ENCODE results near the gene HOXD9. TPM values are rescaled to one million over a fixed set of nuclear protein-coding genes. Genes with fewer than 3 reads are reported as not detected.

HOXD9 gene
- total RNA-seq, 2 experiments from 2014 or later = not detected

DNA sequence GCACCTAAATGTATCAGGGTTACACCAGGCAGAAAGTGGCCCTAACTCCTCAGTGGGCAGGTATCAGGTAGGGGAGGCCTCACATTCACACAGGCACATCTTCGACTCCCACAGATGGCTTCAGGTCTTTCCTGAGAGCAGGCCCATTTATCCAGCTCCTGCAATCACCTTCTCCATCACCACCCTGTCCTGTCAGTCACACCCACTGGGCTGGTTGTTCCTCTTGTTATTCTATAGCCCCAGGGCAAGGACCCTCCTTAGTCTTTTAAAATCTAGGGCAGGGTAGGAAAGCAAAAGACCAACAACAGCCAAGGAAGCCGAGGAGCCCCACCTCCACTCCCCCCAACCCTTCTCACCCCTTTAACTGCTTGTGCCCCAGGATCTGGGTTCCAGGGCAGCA, 19.8 kb downstream of the HOXD9 start:
- Mint-ChIP-seq H3K4me1 (ENCODE audit: low read depth) (peaks cover 12% of the 10 kb centered on the region), H3K27me3 (peaks cover 79% of the 10 kb centered on the region), H3K27ac (no peak overlapping the region), H3K36me3 (peaks cover 8% of the 10 kb centered on the region), H3K4me3 (no peak overlapping the region), H3K9me3 (peaks cover 4% of the 10 kb centered on the region)
- intact Hi-C loops (cut with micrococcal nuclease) = no loop called here
- ChIA-PET POLR2A (no interaction called here), CTCF (interaction anchor here (2.6 to 10.6 kb wide), 2 partner anchors 313 to 412 kb away, joined by 14 to 108 read pairs; no protein-coding TSS in a partner anchor)
- no peak for DNase-seq

DNA sequence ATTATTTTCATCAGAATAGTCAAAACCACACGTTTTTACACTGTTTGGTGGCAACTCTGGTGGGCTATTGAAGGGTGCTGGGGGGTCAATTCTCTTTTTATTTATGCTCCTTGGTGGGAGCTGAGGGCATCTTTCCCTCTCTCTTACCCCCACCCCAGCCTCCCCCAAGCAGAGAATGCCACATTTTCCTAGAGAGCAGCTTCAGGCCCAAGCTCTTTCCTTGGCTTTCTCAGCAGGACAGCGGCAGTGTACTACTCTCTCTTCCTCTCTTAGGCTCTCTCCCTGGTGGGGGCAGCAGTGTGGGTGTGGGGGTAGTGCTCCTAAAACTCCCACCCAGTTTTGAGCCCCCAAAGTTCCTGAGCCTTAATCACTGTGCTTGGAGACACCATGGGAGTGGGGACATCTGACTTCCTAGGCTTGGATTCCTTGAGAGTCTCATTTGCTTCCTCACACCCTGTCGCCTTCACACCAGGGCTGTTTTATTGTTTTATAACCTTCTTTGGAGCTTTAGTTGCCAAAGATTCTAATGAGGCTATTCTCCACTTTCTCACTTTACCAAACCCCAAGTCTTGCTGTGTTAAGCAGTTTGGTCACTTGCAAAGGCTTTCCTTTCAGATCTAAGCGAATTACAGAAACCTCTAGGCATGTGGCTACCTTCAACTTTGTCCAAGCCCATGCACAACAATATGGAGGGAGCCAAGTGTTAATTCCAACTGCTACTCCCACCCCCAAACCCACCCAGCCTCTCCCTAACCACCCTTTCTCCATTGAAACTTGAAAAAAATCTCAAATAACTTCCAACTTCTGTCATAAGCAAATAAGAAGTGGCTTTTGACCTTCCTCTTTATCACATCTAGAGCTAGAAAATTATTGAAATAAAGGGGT, 22.8 kb downstream of the HOXD9 start:
- peaks cover 12% of the 10 kb centered on the region for H3K4me1 Mint-ChIP-seq (ENCODE audit: low read depth)
- POLR2A ChIA-PET = no interaction called here
- CTCF ChIA-PET = interaction anchor here (0.7 to 10.6 kb wide), 3 partner anchors 17 to 310 kb away, joined by 3 to 108 read pairs (median 3); no protein-coding TSS in a partner anchor
- no peaks in the 10 kb centered on the region for H3K9me3 Mint-ChIP-seq
- intact Hi-C loops (cut with micrococcal nuclease) = no loop called here
- no peak for DNase-seq
- peaks cover 82% of the 10 kb centered on the region for H3K27me3 Mint-ChIP-seq
- H3K27ac Mint-ChIP-seq = no peak overlapping the region
- H3K36me3 Mint-ChIP-seq = no peaks in the 10 kb centered on the region
- H3K4me3 Mint-ChIP-seq = no peak overlapping the region

GRCh38 chr2:176146101-176146500, 23.6 kb downstream of the HOXD9 start:
- CTCF ChIA-PET = interaction anchor here (0.8 to 10.6 kb wide), 2 partner anchors 309 to 409 kb away, joined by 3 to 108 read pairs; no protein-coding TSS in a partner anchor
- H3K27ac Mint-ChIP-seq = no peak overlapping the region

GRCh38 chr2:176146645-176147044, 24.1 kb downstream of the HOXD9 start:
- Mint-ChIP-seq H3K27me3 (peaks cover 85% of the 10 kb centered on the region), H3K4me1 (ENCODE audit: low read depth) (peaks cover 7% of the 10 kb centered on the region), H3K27ac (no peak overlapping the region), H3K4me3 (no peak overlapping the region), H3K9me3 (no peaks in the 10 kb centered on the region), H3K36me3 (no peaks in the 10 kb centered on the region)
- ChIA-PET CTCF (interaction anchor here (0.8 to 10.6 kb wide), 2 partner anchors 309 to 408 kb away, joined by 3 to 108 read pairs; no protein-coding TSS in a partner anchor), POLR2A (no interaction called here)
- DNase-seq = no peak
- intact Hi-C loops (cut with micrococcal nuclease) = no loop called here

More at GRCh38 chr2:176146101-176146500, 23.6 kb downstream of the HOXD9 start:
- H3K36me3 Mint-ChIP-seq = no peaks in the 10 kb centered on the region
- H3K4me1 Mint-ChIP-seq (ENCODE audit: low read depth) = peaks cover 8% of the 10 kb centered on the region
- peaks cover 86% of the 10 kb centered on the region for H3K27me3 Mint-ChIP-seq
- DNase-seq = no peak
- H3K4me3 Mint-ChIP-seq = no peak overlapping the region
- POLR2A ChIA-PET = no interaction called here
- intact Hi-C loops (cut with micrococcal nuclease) = no loop called here
- H3K9me3 Mint-ChIP-seq = no peaks in the 10 kb centered on the region

DNA sequence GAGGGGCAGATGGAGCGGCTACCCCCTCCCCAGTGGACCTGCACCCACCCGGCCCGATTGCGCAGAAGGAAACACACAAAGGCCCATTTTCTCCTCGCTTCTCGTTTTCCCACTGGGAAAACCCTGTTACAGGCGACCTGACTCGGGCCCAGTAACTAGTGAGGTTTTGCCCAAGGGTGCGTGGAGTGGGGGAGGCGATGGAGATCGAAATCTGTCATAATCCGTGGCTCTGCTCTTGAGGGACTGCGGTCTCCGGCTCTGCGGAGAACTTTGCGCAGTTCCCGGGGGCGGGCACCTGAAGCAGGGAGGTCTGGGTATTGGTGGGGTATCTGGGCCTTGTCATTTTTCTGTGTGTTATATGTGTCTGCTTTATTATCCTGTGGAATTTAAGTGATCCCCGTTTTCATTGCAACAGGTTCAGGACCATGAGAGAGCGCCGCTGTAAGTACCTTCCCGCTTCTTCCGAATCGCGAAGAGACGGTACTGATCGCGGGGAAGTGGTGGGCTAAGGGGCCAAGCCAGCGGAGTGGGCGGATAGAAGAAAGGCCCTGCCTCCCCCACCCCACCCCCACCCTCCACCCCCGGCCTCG, 24.8 kb downstream of the HOXD9 start:
- POLR2A ChIA-PET = no interaction called here
- CTCF ChIA-PET = interaction anchor here (0.8 to 10.6 kb wide), 2 partner anchors 308 to 407 kb away, joined by 3 to 108 read pairs; no protein-coding TSS in a partner anchor
- DNase-seq = no peak
- Mint-ChIP-seq H3K27me3 (peaks cover 79% of the 10 kb centered on the region), H3K36me3 (no peaks in the 10 kb centered on the region), H3K27ac (no peak overlapping the region), H3K9me3 (no peaks in the 10 kb centered on the region), H3K4me1 (ENCODE audit: low read depth) (peaks cover 7% of the 10 kb centered on the region), H3K4me3 (no peak overlapping the region)
- intact Hi-C loops (cut with micrococcal nuclease) = no loop called here

DNA sequence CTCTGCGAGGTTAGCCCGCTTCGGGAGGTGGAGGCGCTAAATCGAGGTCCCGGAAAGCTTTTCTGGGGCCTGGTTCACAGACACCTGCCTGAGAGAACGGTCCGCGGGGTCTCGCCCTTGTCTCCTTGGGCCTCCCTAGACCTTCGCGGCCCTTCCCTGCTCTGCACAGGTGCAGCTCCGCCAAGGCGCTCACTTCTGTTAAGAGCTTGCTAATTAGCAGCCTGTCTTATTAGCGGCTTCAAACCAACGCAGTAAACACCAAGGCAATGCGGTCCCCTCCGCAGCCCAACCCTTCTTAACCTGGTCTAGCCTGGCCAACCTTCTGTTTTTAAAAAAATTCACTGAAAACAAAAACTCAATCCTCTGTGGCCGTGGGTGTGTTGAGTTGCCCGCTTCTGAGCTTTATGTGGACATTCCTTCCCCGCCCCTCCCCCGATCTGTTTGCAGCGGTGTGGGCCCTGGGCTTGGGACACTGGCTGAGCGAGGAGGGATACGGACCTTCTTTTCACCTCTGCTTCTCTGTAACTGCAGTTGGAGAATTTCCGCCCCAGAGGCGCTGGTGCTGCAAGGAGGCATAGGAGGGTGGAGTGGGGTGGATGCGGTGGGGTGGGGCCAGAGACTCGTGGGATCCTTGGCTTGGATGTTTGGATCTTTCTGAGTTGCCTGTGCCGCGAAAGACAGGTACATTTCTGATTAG, 25.4 kb downstream of the HOXD9 start:
- intact Hi-C loops (cut with micrococcal nuclease) = no loop called here
- ChIA-PET CTCF (interaction anchor here (10.6 kb wide), 1 partner anchor 308 kb away, joined by 108 read pairs; no protein-coding TSS in a partner anchor), POLR2A (no interaction called here)
- H3K27me3 Mint-ChIP-seq = peaks cover 80% of the 10 kb centered on the region
- DNase-seq = no peak
- peaks cover 7% of the 10 kb centered on the region for H3K4me1 Mint-ChIP-seq (ENCODE audit: low read depth)
- H3K36me3 Mint-ChIP-seq = no peaks in the 10 kb centered on the region
- H3K9me3 Mint-ChIP-seq = no peaks in the 10 kb centered on the region
- no peak overlapping the region for H3K4me3 Mint-ChIP-seq
- H3K27ac Mint-ChIP-seq = no peak overlapping the region

- no peak for DNase-seq
- H3K27ac Mint-ChIP-seq = no peak overlapping the region
- intact Hi-C loops (cut with micrococcal nuclease) = no loop called here
- H3K27me3 Mint-ChIP-seq = peaks cover 83% of the 10 kb centered on the region
- H3K4me3 Mint-ChIP-seq = no peak overlapping the region
- H3K36me3 Mint-ChIP-seq = no peaks in the 10 kb centered on the region
- ChIA-PET POLR2A (no interaction called here), CTCF (no interaction called here)
- H3K4me1 Mint-ChIP-seq (ENCODE audit: low read depth) = peaks cover 7% of the 10 kb centered on the region
- no peaks in the 10 kb centered on the region for H3K9me3 Mint-ChIP-seq
Observed at GRCh38 chr2:176148751-176149421, 26.4 kb downstream of the HOXD9 start.

GRCh38 chr2:176149481-176149938, 27.0 kb downstream of the HOXD9 start:
- no peaks in the 10 kb centered on the region for H3K36me3 Mint-ChIP-seq
- intact Hi-C loops (cut with micrococcal nuclease) = no loop called here
- no peak overlapping the region for H3K27ac Mint-ChIP-seq
- CTCF ChIA-PET = no interaction called here
- peaks cover 7% of the 10 kb centered on the region for H3K4me1 Mint-ChIP-seq (ENCODE audit: low read depth)
- no peak for DNase-seq
- no peak overlapping the region for H3K4me3 Mint-ChIP-seq
- H3K9me3 Mint-ChIP-seq = no peaks in the 10 kb centered on the region
- peaks cover 83% of the 10 kb centered on the region for H3K27me3 Mint-ChIP-seq
- POLR2A ChIA-PET = no interaction called here

DNA sequence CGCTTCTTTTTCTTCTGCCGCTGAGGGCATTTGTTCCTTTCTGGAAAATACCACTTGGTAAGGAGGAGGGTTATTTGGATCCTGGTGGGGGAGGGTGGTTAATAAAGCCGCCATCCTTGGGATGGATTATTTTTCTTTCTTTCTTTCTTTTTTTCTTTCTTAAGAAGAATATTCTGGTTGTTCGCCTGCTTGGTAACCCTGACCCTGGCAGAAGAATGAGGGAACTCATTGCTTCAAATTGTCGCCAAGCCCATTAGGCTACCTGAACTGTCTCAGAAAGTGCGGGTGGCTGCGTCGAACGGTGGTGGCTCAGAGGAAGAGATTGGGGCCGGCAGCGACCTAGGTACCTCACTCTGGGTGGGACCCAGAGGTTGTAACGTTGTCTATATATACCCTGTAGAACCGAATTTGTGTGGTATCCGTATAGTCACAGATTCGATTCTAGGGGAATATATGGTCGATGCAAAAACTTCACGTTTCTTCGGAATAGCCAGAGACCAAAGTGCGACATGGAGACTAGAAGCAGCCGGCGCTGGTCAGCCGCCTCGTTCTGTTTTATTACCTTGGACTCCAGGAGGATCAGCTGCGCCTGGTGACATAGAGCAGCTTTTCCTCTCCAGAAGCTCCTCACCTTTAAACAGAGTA, 27.5 kb downstream of the HOXD9 start:
- intact Hi-C loops (cut with micrococcal nuclease) = no loop called here
- no peak for DNase-seq
- no peak overlapping the region for H3K4me3 Mint-ChIP-seq
- H3K27me3 Mint-ChIP-seq = peaks cover 81% of the 10 kb centered on the region
- no peak overlapping the region for H3K27ac Mint-ChIP-seq
- no peaks in the 10 kb centered on the region for H3K36me3 Mint-ChIP-seq
- H3K4me1 Mint-ChIP-seq (ENCODE audit: low read depth) = peaks cover 7% of the 10 kb centered on the region
- ChIA-PET POLR2A (no interaction called here), CTCF (interaction anchor here (1.3 kb wide), 1 partner anchor 305 kb away, joined by 6 read pairs; no protein-coding TSS in a partner anchor)
- no peaks in the 10 kb centered on the region for H3K9me3 Mint-ChIP-seq

GRCh38 chr2:176150584-176151441, 28.3 kb downstream of the HOXD9 start:
- Mint-ChIP-seq H3K4me3 (no peak overlapping the region), H3K4me1 (ENCODE audit: low read depth) (peaks cover 7% of the 10 kb centered on the region), H3K27me3 (peaks cover 82% of the 10 kb centered on the region), H3K9me3 (no peaks in the 10 kb centered on the region), H3K36me3 (no peaks in the 10 kb centered on the region), H3K27ac (no peak overlapping the region)
- intact Hi-C loops (cut with micrococcal nuclease) = no loop called here
- ChIA-PET CTCF (interaction anchor here (0.6 to 1.3 kb wide), 4 partner anchors 24 to 304 kb away, joined by 3 to 6 read pairs (median 3); no protein-coding TSS in a partner anchor), POLR2A (no interaction called here)
- no peak for DNase-seq

All from activated CD4-positive, alpha-beta memory T cell treated with anti-CD3 and anti-CD28 coated beads for 36 hours (primary cell).